Measurements from ENCODE around the gene P2RY2. TPM values are rescaled to one million over a fixed set of nuclear protein-coding genes. Genes with fewer than 3 reads are reported as not detected.

P2RY2 gene
- total and polyA plus RNA-seq, 10 of the 15 experiments (the other 5 are each of a cell fraction or from before 2014, with no cell fraction given) = 0.03 to 0.23 (median 0.17) TPM; not detected in 7

DNA sequence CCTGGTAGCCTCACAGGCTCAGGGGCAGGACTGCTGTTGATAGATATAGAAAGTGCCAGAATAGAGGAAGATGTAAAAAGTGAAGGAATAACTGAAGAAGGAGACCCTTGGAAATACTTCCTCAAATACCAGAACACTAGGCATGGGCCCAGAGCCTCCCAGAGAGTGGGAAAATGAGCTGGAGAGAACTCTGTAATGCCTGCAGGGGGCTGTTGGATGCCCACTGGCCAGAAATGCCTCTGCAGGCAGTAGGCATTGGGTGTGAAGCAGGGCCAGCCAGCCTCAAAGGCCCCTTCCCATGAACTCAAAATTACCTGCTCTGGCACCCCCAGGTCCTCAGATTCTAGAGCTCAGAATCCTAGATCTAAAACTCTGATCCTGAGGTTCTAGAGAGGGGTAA is 15.1 kb downstream of the P2RY2 start:
- ChIA-PET CTCF (interaction anchor here (0.5 to 2.9 kb wide), 6 partner anchors 10 to 510 kb away, joined by 3 to 33 read pairs (median 3); no protein-coding TSS in a partner anchor), RAD21 (ENCODE audit: unreplicated experiment) (interaction anchor here (0.8 to 1.8 kb wide), 9 partner anchors 9 to 57 kb away, joined by 3 to 8 read pairs (median 3); no protein-coding TSS in a partner anchor), POLR2A (interaction anchor here (2.0 kb wide), 1 partner anchor 47 kb away, joined by 5 read pairs; no protein-coding TSS in a partner anchor), SMC1A (ENCODE audit: uncharacterized antibody, unreplicated experiment) (interaction anchor here (0.7 to 11.9 kb wide), 3 partner anchors 10 to 46 kb away, joined by 4 to 188 read pairs (median 4); no protein-coding TSS in a partner anchor)
- H3K4me2 ChIP-seq (ENCODE audit: control insufficient read depth, insufficient read depth) = no peak overlapping the region
- H3K9ac ChIP-seq (ENCODE audit: control insufficient read depth, insufficient read depth, low read length) = no peak overlapping the region
- DNase-seq (ENCODE audit: low read depth, low spot score) (no peak), FAIRE-seq (no peak), ATAC-seq (no peak)
- no peaks in the 10 kb centered on the region for H3K79me2 ChIP-seq (ENCODE audit: control insufficient read depth, insufficient read depth, low read length)
- H3K9me3 ChIP-seq (replicated peaks; ENCODE audit: control insufficient read depth, insufficient read depth, low read length) = no peaks in the 10 kb centered on the region
- BruUV-seq (replicated peaks) = no TSS peak
- H3K4me1 ChIP-seq (ENCODE audit: control insufficient read depth, insufficient read depth, low read length) = no peaks in the 10 kb centered on the region; the same call in 1 of the 2 replicates
- H2AFZ ChIP-seq (ENCODE audit: control insufficient read depth, low read depth, low read length) = no peak overlapping the region
- no peak overlapping the region for H3K4me3 ChIP-seq
- in situ Hi-C loops (cut with MboI) = no loop called here
- H3K36me3 ChIP-seq (ENCODE audit: control insufficient read depth in 2 of 2, insufficient read depth in 2 of 2, low read length in 1 of 2) = no peaks in the 10 kb centered on the region
- H4K20me1 ChIP-seq (ENCODE audit: control insufficient read depth, insufficient read depth) = no peaks in the 10 kb centered on the region
- TF ChIP-seq SP1 (IDR thresholded peaks at IDR 0.05; ENCODE audit: low read depth, low read length) (no peak), HCFC1 (IDR thresholded peaks at IDR 0.05; ENCODE audit: low read length) (no peak), YBX1 (IDR thresholded peaks at IDR 0.05) (no peak)
- intact Hi-C loops (cut with micrococcal nuclease; ENCODE audit: unreplicated experiment) = no loop called here
- no peak overlapping the region for H3K27ac ChIP-seq (ENCODE audit: control insufficient read depth, insufficient read depth)
- no peaks in the 10 kb centered on the region for H3K27me3 ChIP-seq (replicated peaks in 1 of 2; ENCODE audit: control insufficient read depth in 2 of 2, insufficient read depth in 2 of 2, low read length in 1 of 2)

- RAD21 ChIA-PET (ENCODE audit: unreplicated experiment) = interaction anchor here (0.6 to 1.8 kb wide), 8 partner anchors 9 to 393 kb away, joined by 3 to 8 read pairs (median 4); no protein-coding TSS in a partner anchor
- CTCF ChIA-PET = interaction anchor here (0.5 to 2.9 kb wide), 7 partner anchors 10 to 509 kb away, joined by 3 to 33 read pairs (median 3); no protein-coding TSS in a partner anchor
- POLR2A ChIA-PET = interaction anchor here (2.0 kb wide), 1 partner anchor 47 kb away, joined by 5 read pairs; no protein-coding TSS in a partner anchor
- SMC1A ChIA-PET (ENCODE audit: uncharacterized antibody, unreplicated experiment) = interaction anchor here (0.7 to 11.9 kb wide), 3 partner anchors 10 to 47 kb away, joined by 4 to 188 read pairs (median 4); no protein-coding TSS in a partner anchor
- FAIRE-seq (no peak), DNase-seq (ENCODE audit: low read depth, low spot score) (no peak), ATAC-seq (no peak)
- Histone ChIP-seq H3K4me3 (no peak overlapping the region), H3K9ac (ENCODE audit: control insufficient read depth, insufficient read depth, low read length) (no peak overlapping the region), H3K9me3 (replicated peaks; ENCODE audit: control insufficient read depth, insufficient read depth, low read length) (no peaks in the 10 kb centered on the region), H3K4me1 (ENCODE audit: control insufficient read depth, insufficient read depth, low read length) (no peaks in the 10 kb centered on the region; the same call in 1 of the 2 replicates), H3K4me2 (ENCODE audit: control insufficient read depth, insufficient read depth) (no peak overlapping the region), H3K36me3 (ENCODE audit: control insufficient read depth in 2 of 2, insufficient read depth in 2 of 2, low read length in 1 of 2) (no peaks in the 10 kb centered on the region), H3K27me3 (replicated peaks in 1 of 2; ENCODE audit: control insufficient read depth in 2 of 2, insufficient read depth in 2 of 2, low read length in 1 of 2) (no peaks in the 10 kb centered on the region), H4K20me1 (ENCODE audit: control insufficient read depth, insufficient read depth) (no peaks in the 10 kb centered on the region), H3K27ac (ENCODE audit: control insufficient read depth, insufficient read depth) (no peak overlapping the region), H3K79me2 (ENCODE audit: control insufficient read depth, insufficient read depth, low read length) (no peaks in the 10 kb centered on the region), H2AFZ (ENCODE audit: control insufficient read depth, low read depth, low read length) (no peak overlapping the region)
- intact Hi-C loops (cut with micrococcal nuclease; ENCODE audit: unreplicated experiment) = no loop called here
- 62% methylated on average over 23 of the region's 23 CpGs for WGBS (ENCODE audit: insufficient coverage, insufficient replicate concordance, low lambda C conversion rate, missing lambda C conversion rate)
- BruUV-seq (replicated peaks) = no TSS peak
- in situ Hi-C loops (cut with MboI) = no loop called here
- no peak for TF ChIP-seq NRF1 (conservative IDR thresholded peaks at IDR 0.05; ENCODE audit: low read depth, low read length)
- no peak for TF ChIP-seq SMAD1 (IDR thresholded peaks at IDR 0.05; ENCODE audit: low read depth, partially characterized antibody)
- no peak for TF ChIP-seq RCOR1 (conservative IDR thresholded peaks at IDR 0.05; ENCODE audit: low read depth, low read length)
- no peak for TF ChIP-seq LARP7 (IDR thresholded peaks at IDR 0.05)
- no peak for TF ChIP-seq FOXM1 (IDR thresholded peaks at IDR 0.05; ENCODE audit: low read depth, low read length)
- no peak for TF ChIP-seq SIN3A (IDR thresholded peaks at IDR 0.05; ENCODE audit: low read depth, low read length)
- no peak for TF ChIP-seq E2F8 (IDR thresholded peaks at IDR 0.05; ENCODE audit: low read depth, partially characterized antibody)
- no peak for TF ChIP-seq ZNF217 (IDR thresholded peaks at IDR 0.05)
- no peak for TF ChIP-seq CBX5 (IDR thresholded peaks at IDR 0.05; ENCODE audit: low read depth)
- no peak for TF ChIP-seq GATAD2B (conservative IDR thresholded peaks at IDR 0.05; ENCODE audit: low read depth)
- no peak for TF ChIP-seq ASH2L (IDR thresholded peaks at IDR 0.05; ENCODE audit: borderline replicate concordance, low read depth)
- TF ChIP-seq NR2C1 (IDR thresholded peaks at IDR 0.05) = no peak
- no peak for TF ChIP-seq ESRRA (IDR thresholded peaks at IDR 0.05; ENCODE audit: low read length)
Measured at GRCh38 chr11:73233692-73234470, 15.8 kb downstream of the P2RY2 start.

Data from GM12878 (cell line).